ENCODE data around the gene CER1. TPM values are rescaled to one million over a fixed set of nuclear protein-coding genes. Genes with fewer than 3 reads are reported as not detected.
"Not testable (repeated sequence)": the region's sequence is repeated elsewhere in the genome, so short reads cannot be mapped to it uniquely, and the experiment has no call there.

The CER1 gene
- total RNA-seq, 1 donor from 2014 or later, result 0.78 TPM

GRCh38 chr9:14690948-14691730 lies 31.4 kb downstream of the CER1 start:
- no peaks in the 10 kb centered on the region for H3K27me3 Mint-ChIP-seq (ENCODE audit: low read depth)
- no peak overlapping the region for H3K4me3 Mint-ChIP-seq
- TF ChIP-seq CTCF (IDR thresholded peaks at IDR 0.05; ENCODE audit: unreplicated experiment), result no peak
- no peak overlapping the region for H3K27ac Mint-ChIP-seq
- peaks cover 19% of the 10 kb centered on the region for H3K36me3 Mint-ChIP-seq
- no peaks in the 10 kb centered on the region for H3K9me3 Mint-ChIP-seq
- H3K4me1 Mint-ChIP-seq, result peaks cover 23% of the 10 kb centered on the region
- no peak for DNase-seq (ENCODE audit: low spot score in 2 of 2, unreplicated experiment in 2 of 2)

- no peak for DNase-seq (ENCODE audit: low spot score in 2 of 2, unreplicated experiment in 2 of 2)
- H3K4me3 Mint-ChIP-seq, result no peak overlapping the region
- H3K27ac Mint-ChIP-seq, result peak overlapping the region; percentile 25
- TF ChIP-seq CTCF (IDR thresholded peaks at IDR 0.05; ENCODE audit: unreplicated experiment), result no peak
- peaks cover 36% of the 10 kb centered on the region for H3K36me3 Mint-ChIP-seq
- no peaks in the 10 kb centered on the region for H3K9me3 Mint-ChIP-seq
- peaks cover 9% of the 10 kb centered on the region for H3K4me1 Mint-ChIP-seq
- H3K27me3 Mint-ChIP-seq (ENCODE audit: low read depth), result no peaks in the 10 kb centered on the region
Measured at GRCh38 chr9:14687042-14687719, 35.4 kb downstream of the CER1 start.

GRCh38 chr9:14686168-14686567 lies 36.4 kb downstream of the CER1 start:
- H3K4me1 Mint-ChIP-seq, result peaks cover under 1% of the 10 kb centered on the region
- peaks cover 44% of the 10 kb centered on the region for H3K36me3 Mint-ChIP-seq
- TF ChIP-seq CTCF (IDR thresholded peaks at IDR 0.05; ENCODE audit: unreplicated experiment), result no peak
- H3K4me3 Mint-ChIP-seq, result no peak overlapping the region
- no peaks in the 10 kb centered on the region for H3K9me3 Mint-ChIP-seq
- no peaks in the 10 kb centered on the region for H3K27me3 Mint-ChIP-seq (ENCODE audit: low read depth)
- no peak for DNase-seq (ENCODE audit: low spot score in 2 of 2, unreplicated experiment in 2 of 2)
- no peak overlapping the region for H3K27ac Mint-ChIP-seq

- not testable (repeated sequence) for H3K27ac Mint-ChIP-seq; H3K4me3 Mint-ChIP-seq; H3K9me3 Mint-ChIP-seq; H3K27me3 Mint-ChIP-seq (ENCODE audit: low read depth); DNase-seq (ENCODE audit: low spot score in 2 of 2, unreplicated experiment in 2 of 2)
- H3K4me1 Mint-ChIP-seq, result peaks cover 17% of the 10 kb centered on the region
- peaks cover 31% of the 10 kb centered on the region for H3K36me3 Mint-ChIP-seq
Measured at GRCh38 chr9:14682616-14683015, 39.9 kb downstream of the CER1 start.

- no peak for DNase-seq (ENCODE audit: low spot score in 2 of 2, unreplicated experiment in 2 of 2)
- Mint-ChIP-seq H3K27ac (peak overlapping the region; percentile 57), H3K27me3 (ENCODE audit: low read depth) (no peaks in the 10 kb centered on the region), H3K4me3 (no peak overlapping the region), H3K4me1 (peaks cover 27% of the 10 kb centered on the region), H3K9me3 (no peaks in the 10 kb centered on the region), H3K36me3 (peaks cover 25% of the 10 kb centered on the region)
- no peak for TF ChIP-seq CTCF (IDR thresholded peaks at IDR 0.05; ENCODE audit: unreplicated experiment)
Measured at GRCh38 chr9:14678776-14679175, 43.8 kb downstream of the CER1 start.

GRCh38 chr9:14677872-14678271 lies 44.7 kb downstream of the CER1 start:
- H3K27me3 Mint-ChIP-seq (ENCODE audit: low read depth), result no peaks in the 10 kb centered on the region
- peak overlapping the region; percentile 57 for H3K27ac Mint-ChIP-seq
- no peak for DNase-seq (ENCODE audit: low spot score in 2 of 2, unreplicated experiment in 2 of 2)
- H3K36me3 Mint-ChIP-seq, result peaks cover 23% of the 10 kb centered on the region
- TF ChIP-seq CTCF (IDR thresholded peaks at IDR 0.05; ENCODE audit: unreplicated experiment), result no peak
- peaks cover 27% of the 10 kb centered on the region for H3K4me1 Mint-ChIP-seq
- no peak overlapping the region for H3K4me3 Mint-ChIP-seq
- no peaks in the 10 kb centered on the region for H3K9me3 Mint-ChIP-seq

Data from mesothelial cell of epicardium (in vitro differentiated cells).